ENCODE data around the gene CDK5RAP1. TPM values are rescaled to one million over a fixed set of nuclear protein-coding genes. Genes with fewer than 3 reads are reported as not detected.

The CDK5RAP1 gene
- total RNA-seq, 1 experiment from 2014 or later, result 56.3 TPM

DNA sequence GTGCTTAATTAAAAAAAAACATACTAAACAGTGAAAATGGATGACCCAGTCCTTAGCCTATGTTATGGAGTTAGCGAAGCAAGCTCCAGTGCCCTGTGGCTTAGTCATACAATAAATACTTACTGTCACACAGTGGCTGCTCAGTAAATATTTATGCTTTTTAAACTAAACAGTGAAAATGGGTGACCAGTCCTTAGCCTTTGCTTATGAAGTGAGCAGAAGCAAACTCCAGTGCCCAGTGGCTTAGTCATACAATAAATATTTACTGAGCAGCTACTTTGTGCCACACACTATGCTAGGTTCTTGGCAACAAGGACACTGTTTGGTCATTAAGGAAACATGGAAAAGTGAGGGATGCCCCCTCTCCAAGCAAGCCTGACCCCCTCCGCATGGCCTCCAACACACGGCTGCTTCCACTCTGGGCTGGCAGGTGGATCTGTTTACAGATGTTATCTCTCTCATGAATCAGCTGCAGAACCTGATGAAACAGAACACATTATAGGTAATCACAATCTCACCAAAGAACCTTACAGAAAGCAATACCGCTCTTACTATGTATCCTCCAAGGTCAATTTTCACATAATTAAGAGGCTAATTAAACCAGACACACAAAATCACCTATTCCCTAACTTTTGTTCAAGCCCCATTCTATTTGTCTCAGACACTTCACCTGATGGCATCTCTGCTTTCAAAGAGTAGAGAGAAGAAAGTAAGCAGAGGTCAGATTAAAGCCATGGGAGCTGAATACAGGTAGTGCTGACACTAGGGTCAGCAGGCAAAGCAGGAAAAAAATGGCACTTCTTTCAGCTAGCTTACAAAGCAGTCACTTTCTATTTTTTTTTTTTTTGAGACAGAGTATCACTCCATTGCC, 27.3 kb downstream of the CDK5RAP1 start:
- no peak overlapping the region for H3K27ac Mint-ChIP-seq
- no peaks in the 10 kb centered on the region for H3K4me1 Mint-ChIP-seq
- CTCF ChIA-PET, result no interaction called here
- H3K4me3 Mint-ChIP-seq, result no peak overlapping the region
- H3K9me3 Mint-ChIP-seq, result no peaks in the 10 kb centered on the region
- peak; percentile 97 for TF ChIP-seq GABPB1 (CRISPR knock-in tag; IDR thresholded peaks at IDR 0.05)
- TF ChIP-seq CREB1 (CRISPR knock-in tag; IDR thresholded peaks at IDR 0.05), result no peak
- peaks cover 51% of the 10 kb centered on the region for H3K36me3 Mint-ChIP-seq
- H3K27me3 Mint-ChIP-seq (ENCODE audit: low read depth), result no peaks in the 10 kb centered on the region
- ATAC-seq, result no peak
- POLR2A ChIA-PET, result interaction anchor here (0.5 kb wide), 1 partner anchor 17 kb away, joined by 4 read pairs; no protein-coding TSS in a partner anchor
- DNase-seq (ENCODE audit: low spot score), result no peak

DNA sequence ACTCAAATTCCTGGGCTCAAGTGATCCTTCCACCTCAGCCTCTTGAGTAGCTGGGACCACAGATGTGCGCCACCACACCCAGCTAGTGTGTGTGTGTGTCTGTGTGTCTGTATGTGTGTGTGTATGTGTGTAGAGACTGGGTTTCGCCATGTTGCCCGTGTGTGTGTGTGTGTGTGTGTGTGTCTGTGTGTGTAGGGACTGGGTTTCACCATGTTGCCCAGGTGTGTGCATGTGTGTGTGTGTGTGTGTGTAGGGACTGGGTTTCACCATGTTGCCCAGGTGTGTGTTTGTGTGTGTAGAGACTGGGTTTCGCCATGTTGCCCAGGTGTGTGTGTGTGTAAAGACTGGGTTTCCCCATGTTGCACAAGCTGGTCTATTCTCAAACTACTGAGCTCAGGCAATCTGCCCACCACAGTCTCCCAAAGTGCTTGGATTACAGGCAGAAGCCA, 28.3 kb downstream of the CDK5RAP1 start:
- CTCF ChIA-PET, result no interaction called here
- ATAC-seq (no peak), DNase-seq (ENCODE audit: low spot score) (no peak)
- POLR2A ChIA-PET, result no interaction called here
- H3K4me1 Mint-ChIP-seq, result no peaks in the 10 kb centered on the region
- no peaks in the 10 kb centered on the region for H3K9me3 Mint-ChIP-seq
- peaks cover 43% of the 10 kb centered on the region for H3K36me3 Mint-ChIP-seq
- H3K27me3 Mint-ChIP-seq (ENCODE audit: low read depth), result no peaks in the 10 kb centered on the region
- no peak overlapping the region for H3K27ac Mint-ChIP-seq
- H3K4me3 Mint-ChIP-seq, result no peak overlapping the region
- TF ChIP-seq, protein P1, sequence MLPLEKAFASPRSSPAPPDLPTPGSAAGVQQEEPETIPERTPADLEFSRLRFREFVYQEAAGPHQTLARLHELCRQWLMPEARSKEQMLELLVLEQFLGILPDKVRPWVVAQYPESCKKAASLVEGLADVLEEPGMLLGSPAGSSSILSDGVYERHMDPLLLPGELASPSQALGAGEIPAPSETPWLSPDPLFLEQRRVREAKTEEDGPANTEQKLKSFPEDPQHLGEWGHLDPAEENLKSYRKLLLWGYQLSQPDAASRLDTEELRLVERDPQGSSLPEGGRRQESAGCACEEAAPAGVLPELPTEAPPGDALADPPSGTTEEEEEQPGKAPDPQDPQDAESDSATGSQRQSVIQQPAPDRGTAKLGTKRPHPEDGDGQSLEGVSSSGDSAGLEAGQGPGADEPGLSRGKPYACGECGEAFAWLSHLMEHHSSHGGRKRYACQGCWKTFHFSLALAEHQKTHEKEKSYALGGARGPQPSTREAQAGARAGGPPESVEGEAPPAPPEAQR (CRISPR knock-in tag; IDR thresholded peaks at IDR 0.05), result no peak
- peak; percentile 62; the same call in 1 of the 2 replicates for TF ChIP-seq GABPB1 (CRISPR knock-in tag; IDR thresholded peaks at IDR 0.05)

DNA sequence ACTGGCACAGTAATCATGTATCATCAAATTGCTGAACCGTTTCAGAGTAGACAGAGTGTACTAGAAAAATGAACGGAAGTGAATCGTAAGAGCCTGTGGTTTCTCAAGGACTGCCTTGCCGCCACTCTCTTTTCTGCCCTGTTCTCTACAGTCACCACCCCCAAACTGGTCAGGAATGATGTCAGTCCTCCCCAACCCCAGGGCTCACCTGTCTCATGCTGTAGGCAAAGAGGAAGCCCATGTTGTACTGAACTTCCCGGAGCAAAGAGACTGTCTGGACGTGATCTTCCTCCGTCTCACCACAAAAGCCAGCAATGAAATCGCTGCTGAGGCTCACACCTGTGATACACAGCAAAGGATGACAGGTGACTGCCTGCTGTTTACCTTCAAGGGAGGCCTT, 31.0 kb downstream of the CDK5RAP1 start:
- Mint-ChIP-seq H3K27ac (no peak overlapping the region), H3K36me3 (peaks cover 48% of the 10 kb centered on the region), H3K27me3 (ENCODE audit: low read depth) (no peaks in the 10 kb centered on the region), H3K4me3 (no peak overlapping the region), H3K9me3 (no peaks in the 10 kb centered on the region), H3K4me1 (no peaks in the 10 kb centered on the region)
- CTCF ChIA-PET, result no interaction called here
- ATAC-seq, result no peak
- DNase-seq (ENCODE audit: low spot score), result no peak
- POLR2A ChIA-PET, result no interaction called here
- TF ChIP-seq ZNF416 (CRISPR knock-in tag; IDR thresholded peaks at IDR 0.05), result no peak
- TF ChIP-seq, protein P2, sequence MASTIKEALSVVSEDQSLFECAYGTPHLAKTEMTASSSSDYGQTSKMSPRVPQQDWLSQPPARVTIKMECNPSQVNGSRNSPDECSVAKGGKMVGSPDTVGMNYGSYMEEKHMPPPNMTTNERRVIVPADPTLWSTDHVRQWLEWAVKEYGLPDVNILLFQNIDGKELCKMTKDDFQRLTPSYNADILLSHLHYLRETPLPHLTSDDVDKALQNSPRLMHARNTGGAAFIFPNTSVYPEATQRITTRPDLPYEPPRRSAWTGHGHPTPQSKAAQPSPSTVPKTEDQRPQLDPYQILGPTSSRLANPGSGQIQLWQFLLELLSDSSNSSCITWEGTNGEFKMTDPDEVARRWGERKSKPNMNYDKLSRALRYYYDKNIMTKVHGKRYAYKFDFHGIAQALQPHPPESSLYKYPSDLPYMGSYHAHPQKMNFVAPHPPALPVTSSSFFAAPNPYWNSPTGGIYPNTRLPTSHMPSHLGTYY (CRISPR knock-in tag; IDR thresholded peaks at IDR 0.05), result no peak
- TF ChIP-seq, protein P3, sequence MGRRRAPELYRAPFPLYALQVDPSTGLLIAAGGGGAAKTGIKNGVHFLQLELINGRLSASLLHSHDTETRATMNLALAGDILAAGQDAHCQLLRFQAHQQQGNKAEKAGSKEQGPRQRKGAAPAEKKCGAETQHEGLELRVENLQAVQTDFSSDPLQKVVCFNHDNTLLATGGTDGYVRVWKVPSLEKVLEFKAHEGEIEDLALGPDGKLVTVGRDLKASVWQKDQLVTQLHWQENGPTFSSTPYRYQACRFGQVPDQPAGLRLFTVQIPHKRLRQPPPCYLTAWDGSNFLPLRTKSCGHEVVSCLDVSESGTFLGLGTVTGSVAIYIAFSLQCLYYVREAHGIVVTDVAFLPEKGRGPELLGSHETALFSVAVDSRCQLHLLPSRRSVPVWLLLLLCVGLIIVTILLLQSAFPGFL (CRISPR knock-in tag; IDR thresholded peaks at IDR 0.05; ENCODE audit: borderline replicate concordance), result no peak
- TF ChIP-seq MXD4 (CRISPR knock-in tag; IDR thresholded peaks at IDR 0.05; ENCODE audit: borderline replicate concordance), result no peak
- TF ChIP-seq NR1H2 (CRISPR knock-in tag; IDR thresholded peaks at IDR 0.05), result no peak
- TF ChIP-seq, protein P4, sequence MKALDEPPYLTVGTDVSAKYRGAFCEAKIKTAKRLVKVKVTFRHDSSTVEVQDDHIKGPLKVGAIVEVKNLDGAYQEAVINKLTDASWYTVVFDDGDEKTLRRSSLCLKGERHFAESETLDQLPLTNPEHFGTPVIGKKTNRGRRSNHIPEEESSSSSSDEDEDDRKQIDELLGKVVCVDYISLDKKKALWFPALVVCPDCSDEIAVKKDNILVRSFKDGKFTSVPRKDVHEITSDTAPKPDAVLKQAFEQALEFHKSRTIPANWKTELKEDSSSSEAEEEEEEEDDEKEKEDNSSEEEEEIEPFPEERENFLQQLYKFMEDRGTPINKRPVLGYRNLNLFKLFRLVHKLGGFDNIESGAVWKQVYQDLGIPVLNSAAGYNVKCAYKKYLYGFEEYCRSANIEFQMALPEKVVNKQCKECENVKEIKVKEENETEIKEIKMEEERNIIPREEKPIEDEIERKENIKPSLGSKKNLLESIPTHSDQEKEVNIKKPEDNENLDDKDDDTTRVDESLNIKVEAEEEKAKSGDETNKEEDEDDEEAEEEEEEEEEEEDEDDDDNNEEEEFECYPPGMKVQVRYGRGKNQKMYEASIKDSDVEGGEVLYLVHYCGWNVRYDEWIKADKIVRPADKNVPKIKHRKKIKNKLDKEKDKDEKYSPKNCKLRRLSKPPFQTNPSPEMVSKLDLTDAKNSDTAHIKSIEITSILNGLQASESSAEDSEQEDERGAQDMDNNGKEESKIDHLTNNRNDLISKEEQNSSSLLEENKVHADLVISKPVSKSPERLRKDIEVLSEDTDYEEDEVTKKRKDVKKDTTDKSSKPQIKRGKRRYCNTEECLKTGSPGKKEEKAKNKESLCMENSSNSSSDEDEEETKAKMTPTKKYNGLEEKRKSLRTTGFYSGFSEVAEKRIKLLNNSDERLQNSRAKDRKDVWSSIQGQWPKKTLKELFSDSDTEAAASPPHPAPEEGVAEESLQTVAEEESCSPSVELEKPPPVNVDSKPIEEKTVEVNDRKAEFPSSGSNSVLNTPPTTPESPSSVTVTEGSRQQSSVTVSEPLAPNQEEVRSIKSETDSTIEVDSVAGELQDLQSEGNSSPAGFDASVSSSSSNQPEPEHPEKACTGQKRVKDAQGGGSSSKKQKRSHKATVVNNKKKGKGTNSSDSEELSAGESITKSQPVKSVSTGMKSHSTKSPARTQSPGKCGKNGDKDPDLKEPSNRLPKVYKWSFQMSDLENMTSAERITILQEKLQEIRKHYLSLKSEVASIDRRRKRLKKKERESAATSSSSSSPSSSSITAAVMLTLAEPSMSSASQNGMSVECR (CRISPR knock-in tag; IDR thresholded peaks at IDR 0.05; ENCODE audit: borderline replicate concordance), result no peak
- TF ChIP-seq NFYB (CRISPR knock-in tag; conservative IDR thresholded peaks at IDR 0.05; ENCODE audit: low read depth), result no peak
- TF ChIP-seq, protein P5, sequence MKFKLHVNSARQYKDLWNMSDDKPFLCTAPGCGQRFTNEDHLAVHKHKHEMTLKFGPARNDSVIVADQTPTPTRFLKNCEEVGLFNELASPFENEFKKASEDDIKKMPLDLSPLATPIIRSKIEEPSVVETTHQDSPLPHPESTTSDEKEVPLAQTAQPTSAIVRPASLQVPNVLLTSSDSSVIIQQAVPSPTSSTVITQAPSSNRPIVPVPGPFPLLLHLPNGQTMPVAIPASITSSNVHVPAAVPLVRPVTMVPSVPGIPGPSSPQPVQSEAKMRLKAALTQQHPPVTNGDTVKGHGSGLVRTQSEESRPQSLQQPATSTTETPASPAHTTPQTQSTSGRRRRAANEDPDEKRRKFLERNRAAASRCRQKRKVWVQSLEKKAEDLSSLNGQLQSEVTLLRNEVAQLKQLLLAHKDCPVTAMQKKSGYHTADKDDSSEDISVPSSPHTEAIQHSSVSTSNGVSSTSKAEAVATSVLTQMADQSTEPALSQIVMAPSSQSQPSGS (CRISPR knock-in tag; IDR thresholded peaks at IDR 0.05; ENCODE audit: borderline replicate concordance, low read depth), result no peak
- no peak for TF ChIP-seq ATF1 (CRISPR knock-in tag; IDR thresholded peaks at IDR 0.05)
- TF ChIP-seq TEAD1 (CRISPR knock-in tag; IDR thresholded peaks at IDR 0.05), result no peak
- TF ChIP-seq, protein P6, sequence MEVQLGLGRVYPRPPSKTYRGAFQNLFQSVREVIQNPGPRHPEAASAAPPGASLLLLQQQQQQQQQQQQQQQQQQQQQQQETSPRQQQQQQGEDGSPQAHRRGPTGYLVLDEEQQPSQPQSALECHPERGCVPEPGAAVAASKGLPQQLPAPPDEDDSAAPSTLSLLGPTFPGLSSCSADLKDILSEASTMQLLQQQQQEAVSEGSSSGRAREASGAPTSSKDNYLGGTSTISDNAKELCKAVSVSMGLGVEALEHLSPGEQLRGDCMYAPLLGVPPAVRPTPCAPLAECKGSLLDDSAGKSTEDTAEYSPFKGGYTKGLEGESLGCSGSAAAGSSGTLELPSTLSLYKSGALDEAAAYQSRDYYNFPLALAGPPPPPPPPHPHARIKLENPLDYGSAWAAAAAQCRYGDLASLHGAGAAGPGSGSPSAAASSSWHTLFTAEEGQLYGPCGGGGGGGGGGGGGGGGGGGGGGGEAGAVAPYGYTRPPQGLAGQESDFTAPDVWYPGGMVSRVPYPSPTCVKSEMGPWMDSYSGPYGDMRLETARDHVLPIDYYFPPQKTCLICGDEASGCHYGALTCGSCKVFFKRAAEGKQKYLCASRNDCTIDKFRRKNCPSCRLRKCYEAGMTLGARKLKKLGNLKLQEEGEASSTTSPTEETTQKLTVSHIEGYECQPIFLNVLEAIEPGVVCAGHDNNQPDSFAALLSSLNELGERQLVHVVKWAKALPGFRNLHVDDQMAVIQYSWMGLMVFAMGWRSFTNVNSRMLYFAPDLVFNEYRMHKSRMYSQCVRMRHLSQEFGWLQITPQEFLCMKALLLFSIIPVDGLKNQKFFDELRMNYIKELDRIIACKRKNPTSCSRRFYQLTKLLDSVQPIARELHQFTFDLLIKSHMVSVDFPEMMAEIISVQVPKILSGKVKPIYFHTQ (CRISPR knock-in tag; IDR thresholded peaks at IDR 0.05), result no peak
- TF ChIP-seq IRF2 (CRISPR knock-in tag; IDR thresholded peaks at IDR 0.05; ENCODE audit: borderline replicate concordance, low read depth), result no peak
- TF ChIP-seq SP1 (CRISPR knock-in tag; conservative IDR thresholded peaks at IDR 0.05), result no peak
- no peak for TF ChIP-seq ZNF219 (CRISPR knock-in tag; IDR thresholded peaks at IDR 0.05; ENCODE audit: borderline replicate concordance)
- TF ChIP-seq ZNF396 (CRISPR knock-in tag; IDR thresholded peaks at IDR 0.05; ENCODE audit: borderline replicate concordance), result no peak

Measured in WTC11 (cell line).